Body of pancreas (tissue), 4 donors: Measurements from ENCODE around the gene LCE2D.

ENCODE experiments used
- CTCF ChIP-seq, 7 experiments: fragments of 450-650 bp in 4 of 7; fragments of 200-600 bp in 3 of 7; sonication (generic) in 3 of 7; IDR thresholded peaks; one replicate each; pipeline ENCODE4 v1.5.1; 2016 to 2019; ENCODE audit warnings: antibody characterized with exemption in 7 of 7
- POLR2A ChIP-seq, 3 donors: fragments of 450-650 bp; IDR thresholded peaks; one replicate each; pipeline ENCODE4 v1.6.1; 2016; ENCODE audit warnings: antibody characterized with exemption in 3 of 3, mild to moderate bottlenecking in 2 of 3

GRCh38 chr1:152643945-152644344 lies 19.2 kb upstream of the LCE2D start:
- no peak for TF ChIP-seq CTCF (IDR thresholded peaks at IDR 0.05)
- TF ChIP-seq POLR2A (IDR thresholded peaks at IDR 0.05): no peak
